Motor neuron (in vitro differentiated cells): ENCODE measurements around the gene GLYATL3. TPM values are rescaled to one million over a fixed set of nuclear protein-coding genes. Genes with fewer than 3 reads are reported as not detected.

Source experiments
- total RNA-seq, 8 experiments: library from RNA; unstranded; fragments of 300-600 nt; gene quantifications; 2 replicates each; pipeline versions ENCODE4 v1.2.3 to v1.2.4, GENCODE V29; 2022

The GLYATL3 gene
- total RNA-seq, 8 experiments from 2014 or later: not detected

Other genes with a start within 250 kb of the GLYATL3 start
- 10 to 100 TPM in 7 of 8 experiments, 1 to 10 TPM in 1; 9.3 to 31.2 (median 18.8) TPM for gene MMUT, start 36.7 kb upstream of the GLYATL3 start, total RNA-seq
- 10 to 100 TPM in 1 of 8 experiments, 1 to 10 TPM in 7; 1.9 to 12.4 (median 6.1) TPM for gene CENPQ, start 36.6 kb upstream of the GLYATL3 start, total RNA-seq
- under 1 TPM in 4 of 8 experiments, not detected in 4; 0.28 to 0.71 (median 0.50) TPM for gene C6orf141, start 50.7 kb downstream of the GLYATL3 start, total RNA-seq
- under 1 TPM in 1 of 8 experiments, not detected in 7; 0.28 TPM for gene RHAG, start 136.9 kb downstream of the GLYATL3 start, total RNA-seq
- under 1 TPM in 1 of 8 experiments, not detected in 7; 0.29 TPM for gene CRISP2, start 213.6 kb downstream of the GLYATL3 start, total RNA-seq
- under 1 TPM in 1 of 8 experiments, not detected in 7; 0.28 TPM for gene CRISP3, start 244.5 kb downstream of the GLYATL3 start, total RNA-seq